Retinal pigment epithelial cell (primary cell): ENCODE results near the gene ATP1A2.

Experiments
- DNase-seq: peaks from one replicate; pipeline ENCODE4 v3.0.0-alpha.2; 2010; ENCODE audit warnings: low read depth
- H3K4me3 ChIP-seq: 2 replicates; pipeline ENCODE4 v1.5.1; 2011; ENCODE audit warnings: mild to moderate bottlenecking, low read length, control low read depth, moderate library complexity
- CTCF ChIP-seq: conservative IDR thresholded peaks from 2 replicates; pipeline ENCODE4 v1.5.1; 2011; ENCODE audit warnings: low read depth, low read length, control low read depth, inconsistent platforms

ATP1A2 gene

GRCh38 chr1:160074865-160075264, 40.7 kb upstream of the ATP1A2 start:
- no peak for TF ChIP-seq CTCF
- no peak overlapping the region for H3K4me3 ChIP-seq
- DNase-seq: no peak

GRCh38 chr1:160075836-160076235, 39.7 kb upstream of the ATP1A2 start:
- no peak for DNase-seq
- TF ChIP-seq CTCF: no peak
- H3K4me3 ChIP-seq: no peak overlapping the region

GRCh38 chr1:160076295-160076694, 39.3 kb upstream of the ATP1A2 start:
- DNase-seq: no peak
- TF ChIP-seq CTCF: no peak
- no peak overlapping the region for H3K4me3 ChIP-seq

GRCh38 chr1:160077486-160077885, 38.1 kb upstream of the ATP1A2 start:
- no peak for DNase-seq
- TF ChIP-seq CTCF: no peak
- no peak overlapping the region for H3K4me3 ChIP-seq

GRCh38 chr1:160078512-160079195, 36.9 kb upstream of the ATP1A2 start:
- no peak for DNase-seq
- H3K4me3 ChIP-seq: no peak overlapping the region
- peak; percentile 93 for TF ChIP-seq CTCF

GRCh38 chr1:160079448-160079847, 36.1 kb upstream of the ATP1A2 start:
- H3K4me3 ChIP-seq: no peak overlapping the region
- no peak for TF ChIP-seq CTCF
- DNase-seq: no peak

- TF ChIP-seq CTCF: no peak
- no peak for DNase-seq
- H3K4me3 ChIP-seq: no peak overlapping the region
Measured at GRCh38 chr1:160080381-160081100, 35.0 kb upstream of the ATP1A2 start.
